Measurements from ENCODE around the gene KCNH1.

The KCNH1 gene

GRCh38 chr1:210692796-210693195 is 441.2 kb downstream of the KCNH1 start:
- no peak overlapping the region for H3K27ac ChIP-seq (ENCODE audit: extremely low read depth, low read depth, low read length)
- ChIA-PET POLR2A (no interaction called here), CTCF (no interaction called here)
- no peaks in the 10 kb centered on the region for H3K4me1 ChIP-seq (ENCODE audit: control insufficient read depth, insufficient read depth, low read length)
- H3K4me3 ChIP-seq (ENCODE audit: low read depth, low read length), result no peak overlapping the region
- TF ChIP-seq WT1 (tag by site-specific recombination; IDR thresholded peaks at IDR 0.05), result no peak
- no peak for TF ChIP-seq ZNF416 (tag by site-specific recombination; IDR thresholded peaks at IDR 0.05)
- no peak for TF ChIP-seq ZNF433 (tag by site-specific recombination; IDR thresholded peaks at IDR 0.05; ENCODE audit: low read depth)
- TF ChIP-seq ZNF768 (tag by site-specific recombination; IDR thresholded peaks at IDR 0.05), result no peak
- TF ChIP-seq ZBTB6 (tag by site-specific recombination; IDR thresholded peaks at IDR 0.05), result no peak
- TF ChIP-seq ZBTB1 (tag by site-specific recombination; IDR thresholded peaks at IDR 0.05), result no peak
- TF ChIP-seq ZNF843 (tag by site-specific recombination; IDR thresholded peaks at IDR 0.05), result no peak
- TF ChIP-seq ZNF324 (tag by site-specific recombination; IDR thresholded peaks at IDR 0.05), result no peak
- TF ChIP-seq RBAK (tag by site-specific recombination; IDR thresholded peaks at IDR 0.05), result no peak
- H3K9me3 ChIP-seq (ENCODE audit: control insufficient read depth, insufficient read depth, low read depth, low read length), result no peaks in the 10 kb centered on the region
- H3K36me3 ChIP-seq (ENCODE audit: control insufficient read depth in 2 of 2, insufficient read depth in 1 of 2, low read length in 2 of 2), result no peaks in the 10 kb centered on the region

- TF ChIP-seq ZBTB20 (tag by site-specific recombination; IDR thresholded peaks at IDR 0.05), result no peak
- no peak for TF ChIP-seq ZNF121 (tag by site-specific recombination; IDR thresholded peaks at IDR 0.05)
- no peak for TF ChIP-seq ZSCAN5A (tag by site-specific recombination; IDR thresholded peaks at IDR 0.05)
- no peak overlapping the region for H3K4me3 ChIP-seq (ENCODE audit: low read depth, low read length)
- H3K4me1 ChIP-seq (ENCODE audit: control insufficient read depth, insufficient read depth, low read length), result no peaks in the 10 kb centered on the region
- no peaks in the 10 kb centered on the region for H3K9me3 ChIP-seq (ENCODE audit: control insufficient read depth, insufficient read depth, low read depth, low read length)
- H3K36me3 ChIP-seq (ENCODE audit: control insufficient read depth in 2 of 2, insufficient read depth in 1 of 2, low read length in 2 of 2), result no peaks in the 10 kb centered on the region
- CTCF ChIA-PET, result no interaction called here
- H3K27ac ChIP-seq (ENCODE audit: extremely low read depth, low read depth, low read length), result no peak overlapping the region
- POLR2A ChIA-PET, result no interaction called here
Observed at GRCh38 chr1:210691039-210691610, 442.8 kb downstream of the KCNH1 start.

GRCh38 chr1:210690236-210690635 is 443.7 kb downstream of the KCNH1 start:
- ChIA-PET CTCF (no interaction called here), POLR2A (no interaction called here)
- Histone ChIP-seq H3K27ac (ENCODE audit: extremely low read depth, low read depth, low read length) (no peak overlapping the region), H3K9me3 (ENCODE audit: control insufficient read depth, insufficient read depth, low read depth, low read length) (no peaks in the 10 kb centered on the region), H3K4me1 (ENCODE audit: control insufficient read depth, insufficient read depth, low read length) (no peaks in the 10 kb centered on the region), H3K36me3 (ENCODE audit: control insufficient read depth in 2 of 2, insufficient read depth in 1 of 2, low read length in 2 of 2) (no peaks in the 10 kb centered on the region), H3K4me3 (ENCODE audit: low read depth, low read length) (no peak overlapping the region)
- TF ChIP-seq YY2 (tag by site-specific recombination; IDR thresholded peaks at IDR 0.05), result no peak
- no peak for TF ChIP-seq ZNF112 (tag by site-specific recombination; IDR thresholded peaks at IDR 0.05)
- no peak for TF ChIP-seq ZBTB26 (tag by site-specific recombination; optimal IDR thresholded peaks at IDR 0.05)
- TF ChIP-seq ZIC2 (tag by site-specific recombination; IDR thresholded peaks at IDR 0.05), result peak; percentile 26; the same call in 1 of the 2 replicates
- TF ChIP-seq ZNF596 (tag by site-specific recombination; IDR thresholded peaks at IDR 0.05), result no peak
- TF ChIP-seq ZBTB1 (tag by site-specific recombination; IDR thresholded peaks at IDR 0.05), result no peak

Measured in HEK293 (cell line).